ENCODE results near the gene IFNA1. TPM values are rescaled to one million over a fixed set of nuclear protein-coding genes. Genes with fewer than 3 reads are reported as not detected.

Gene IFNA1
- total RNA-seq, 4 donors from 2014 or later: not detected

DNA sequence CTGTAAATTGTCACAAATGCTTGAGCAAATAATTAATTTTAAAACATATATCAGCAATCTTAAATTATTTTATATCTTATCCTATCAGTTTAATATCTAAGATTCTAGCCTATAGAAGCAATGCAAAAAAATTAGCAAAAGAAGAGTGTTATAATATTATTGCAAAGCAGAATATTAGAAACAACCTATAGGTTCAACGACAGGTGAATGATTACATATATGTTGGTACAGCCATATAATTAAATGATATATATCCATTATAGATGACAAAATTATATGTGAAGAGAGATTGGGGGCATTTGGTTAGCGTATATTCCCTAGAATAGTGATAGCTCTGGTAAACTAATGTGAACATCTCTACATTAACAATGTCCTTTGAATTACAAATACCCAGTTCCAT, 42.0 kb downstream of the IFNA1 start, which contains the start of gene IFNE:
Gene IFNE (minus strand): TSS at position 101 of the 400 bp plus-strand sequence. CDS start 619 bp downstream, outside the sequence.
- WGBS, 2 donors (ENCODE audit: low coverage in 1 of 2): 81 to 90% methylated on average over 2 of the region's 2 CpGs
- Histone ChIP-seq H3K4me3 (no peak within 1 kb of the TSS), H3K4me1 (no peaks in the 10 kb centered on the region), H3K27me3 (no peaks in the 10 kb centered on the region), H3K9me3 (no peaks in the 10 kb centered on the region), H3K27ac (no peak within 1 kb of the TSS), H3K36me3 (no peaks in the 10 kb centered on the region)
- TF ChIP-seq POLR2A (IDR thresholded peaks at IDR 0.05) (no peak), EP300 (IDR thresholded peaks at IDR 0.05; ENCODE audit: low read depth) (no peak), POLR2AphosphoS5 (IDR thresholded peaks at IDR 0.05) (no peak)
- TF ChIP-seq, protein P1, sequence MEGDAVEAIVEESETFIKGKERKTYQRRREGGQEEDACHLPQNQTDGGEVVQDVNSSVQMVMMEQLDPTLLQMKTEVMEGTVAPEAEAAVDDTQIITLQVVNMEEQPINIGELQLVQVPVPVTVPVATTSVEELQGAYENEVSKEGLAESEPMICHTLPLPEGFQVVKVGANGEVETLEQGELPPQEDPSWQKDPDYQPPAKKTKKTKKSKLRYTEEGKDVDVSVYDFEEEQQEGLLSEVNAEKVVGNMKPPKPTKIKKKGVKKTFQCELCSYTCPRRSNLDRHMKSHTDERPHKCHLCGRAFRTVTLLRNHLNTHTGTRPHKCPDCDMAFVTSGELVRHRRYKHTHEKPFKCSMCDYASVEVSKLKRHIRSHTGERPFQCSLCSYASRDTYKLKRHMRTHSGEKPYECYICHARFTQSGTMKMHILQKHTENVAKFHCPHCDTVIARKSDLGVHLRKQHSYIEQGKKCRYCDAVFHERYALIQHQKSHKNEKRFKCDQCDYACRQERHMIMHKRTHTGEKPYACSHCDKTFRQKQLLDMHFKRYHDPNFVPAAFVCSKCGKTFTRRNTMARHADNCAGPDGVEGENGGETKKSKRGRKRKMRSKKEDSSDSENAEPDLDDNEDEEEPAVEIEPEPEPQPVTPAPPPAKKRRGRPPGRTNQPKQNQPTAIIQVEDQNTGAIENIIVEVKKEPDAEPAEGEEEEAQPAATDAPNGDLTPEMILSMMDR (IDR thresholded peaks at IDR 0.05): no peak
- no peak for DNase-seq
- intact Hi-C loops (cut with DNase I; ENCODE audit: low total_unique reads): no loop called here
- in situ Hi-C loops (cut with MboI; ENCODE audit: low pct_ligation_motif_present in 1 of 4, low pct_unique_long_range_greater_than_20kb in 1 of 4, low sequenced_read_pairs in 3 of 4): no loop called here

Other genes with a start within 250 kb of the IFNA1 start
- not detected for gene IFNA7, start 238.2 kb upstream of the IFNA1 start, total RNA-seq
- not detected for gene IFNA10, start 233.3 kb upstream of the IFNA1 start, total RNA-seq
- gene IFNA16, start 223.1 kb upstream of the IFNA1 start, total RNA-seq: not detected
- not detected for gene IFNA17, start 212.2 kb upstream of the IFNA1 start, total RNA-seq
- gene IFNA14, start 200.4 kb upstream of the IFNA1 start, total RNA-seq: not detected
- not detected for gene IFNA5, start 135.1 kb upstream of the IFNA1 start, total RNA-seq
- gene KLHL9, start 105.0 kb upstream of the IFNA1 start, total RNA-seq: 10 to 100 TPM in 3 of 4 donors, 1 to 10 TPM in 1; 4.6 to 27.2 (median 19.5) TPM
- gene IFNA6, start 89.6 kb upstream of the IFNA1 start, total RNA-seq: not detected
- gene IFNA13, start 72.4 kb upstream of the IFNA1 start, total RNA-seq: not detected
- gene IFNA2, start 55.0 kb upstream of the IFNA1 start, total RNA-seq: not detected
- not detected for gene IFNA8, start 31.3 kb upstream of the IFNA1 start, total RNA-seq
- not detected for gene IFNE, start 41.9 kb downstream of the IFNA1 start, total RNA-seq

All from transverse colon (tissue), 4 donors.